IMR-90 (cell line): Measurements from ENCODE around the gene STX18. TPM values are rescaled to one million over a fixed set of nuclear protein-coding genes. Genes with fewer than 3 reads are reported as not detected.

Experiments used
- ATAC-seq: fragments of 200-7000 bp; cut with Tn5 transposase; 2 replicates; pipeline ENCODE4 v1.9.1; 2020; ENCODE audit warnings: low read depth, mild to moderate bottlenecking, moderate library complexity
- BruUV-seq: library from RNA; stranded (reverse); fragments of 400-500 nt; replicated peaks from 2 replicates; lab custom pipeline; 2021; lab: Mats Ljungman, UMichigan
- CTCF ChIA-PET: fragments of 300-600 bp; formaldehyde crosslinking; extraction: SDS; loops from one replicate; lab custom pipeline; 2021; ENCODE audit warnings: antibody characterized with exemption; lab: Yijun Ruan, JAX
- POLR2A ChIA-PET: fragments of 300-600 bp; sonication (Branson Sonifier 250); formaldehyde crosslinking; loops from one replicate; lab custom pipeline; 2022; ENCODE audit warnings: antibody characterized with exemption; ENCODE audit not compliant: unreplicated experiment; lab: Charles Lee
- DNase-seq: peaks from one replicate; pipeline ENCODE4 v3.0.0; 2013
- H2AFZ ChIP-seq: replicated peaks from 2 replicates; pipeline ENCODE3; 2013; ENCODE audit warnings: low read length, mild to moderate bottlenecking; ENCODE audit not compliant: poor library complexity
- H2AK5ac ChIP-seq: 2 replicates; pipeline ENCODE4 v1.6.1; 2013; ENCODE audit warnings: low read depth, low read length, inconsistent platforms
- H2AK9ac ChIP-seq: replicated peaks from 2 replicates; pipeline ENCODE3; 2013; ENCODE audit warnings: mild to moderate bottlenecking, low read depth, low read length, moderate library complexity; ENCODE audit not compliant: poor library complexity
- H2BK120ac ChIP-seq: 2 replicates; pipeline ENCODE4 v1.6.1; 2013; ENCODE audit warnings: low read depth, low read length, inconsistent platforms
- H2BK15ac ChIP-seq: 3 replicates; pipeline ENCODE4 v1.6.1; 2013; ENCODE audit warnings: low read depth, low read length, inconsistent platforms
- H2BK20ac ChIP-seq: 2 replicates; pipeline ENCODE4 v1.6.1; 2013; ENCODE audit warnings: low read depth, mild to moderate bottlenecking, inconsistent platforms, low read length, moderate library complexity
- H2BK5ac ChIP-seq: 2 replicates; pipeline ENCODE4 v1.6.1; 2013; ENCODE audit warnings: mild to moderate bottlenecking, low read depth, low read length, inconsistent platforms; ENCODE audit not compliant: poor library complexity, severe bottlenecking
- H3K14ac ChIP-seq: replicated peaks from 2 replicates; pipeline ENCODE4 v1.6.1; 2013; ENCODE audit warnings: low read depth, low read length, inconsistent platforms
- H3K18ac ChIP-seq: 2 replicates; pipeline ENCODE4 v1.6.1; 2013; ENCODE audit warnings: low read depth, low read length, control low read depth
- H3K23ac ChIP-seq: 2 replicates; pipeline ENCODE4 v1.6.1; 2013; ENCODE audit warnings: low read depth, low read length, inconsistent platforms
- H3K27ac ChIP-seq: 2 replicates; pipeline ENCODE4 v1.5.1; 2013; ENCODE audit warnings: mild to moderate bottlenecking, control low read depth, low read length; ENCODE audit not compliant: insufficient read depth
- H3K27me3 ChIP-seq: 2 replicates; pipeline ENCODE4 v1.6.1; 2013; ENCODE audit warnings: low read length; ENCODE audit not compliant: control insufficient read depth, insufficient read depth
- H3K36me3 ChIP-seq: 2 replicates; pipeline ENCODE4 v1.6.1; 2013; ENCODE audit warnings: low read length, mixed read lengths; ENCODE audit not compliant: control insufficient read depth, insufficient read depth
- H3K4ac ChIP-seq: 2 replicates; pipeline ENCODE4 v1.6.1; 2013; ENCODE audit warnings: low read depth, low read length, inconsistent platforms
- H3K4me1 ChIP-seq: 2 replicates; pipeline ENCODE4 v1.6.1; 2013; ENCODE audit warnings: low read length, mixed read lengths; ENCODE audit not compliant: control insufficient read depth, insufficient read depth
- H3K4me2 ChIP-seq: 2 replicates; pipeline ENCODE4 v1.6.1; 2013; ENCODE audit warnings: low read depth, mild to moderate bottlenecking, control low read depth, low read length, moderate library complexity
- H3K4me3 ChIP-seq: 2 replicates; pipeline ENCODE4 v1.5.1; 2013; ENCODE audit warnings: low read depth, mild to moderate bottlenecking, control low read depth, low read length, moderate library complexity; ENCODE audit not compliant: insufficient read depth
- H3K56ac ChIP-seq: 2 replicates; pipeline ENCODE4 v1.6.1; 2013; ENCODE audit warnings: low read length, inconsistent platforms; ENCODE audit not compliant: insufficient read depth; ENCODE audit errors: extremely low read depth
- H3K79me1 ChIP-seq, 2 experiments: 2 replicates each; pipeline ENCODE4 v1.6.1; 2013; ENCODE audit warnings: low read length in 2 of 2, inconsistent platforms in 1 of 2, low read depth in 1 of 2
- H3K9ac ChIP-seq: 2 replicates; pipeline ENCODE4 v1.6.1; 2013; ENCODE audit warnings: low read depth, low read length, control low read depth
- H3K9me1 ChIP-seq: 2 replicates; pipeline ENCODE4 v1.6.1; 2013; ENCODE audit warnings: low read length, inconsistent platforms; ENCODE audit not compliant: insufficient read depth
- H3K9me3 ChIP-seq: 2 replicates; pipeline ENCODE4 v1.6.1; 2013; ENCODE audit warnings: low read length; ENCODE audit not compliant: control insufficient read depth, insufficient read depth
- H4K20me1 ChIP-seq: 2 replicates; pipeline ENCODE4 v1.6.1; 2013; ENCODE audit warnings: low read length, inconsistent platforms; ENCODE audit not compliant: insufficient read depth
- H4K5ac ChIP-seq: 2 replicates; pipeline ENCODE4 v1.6.1; 2013; ENCODE audit warnings: mild to moderate bottlenecking, low read depth, low read length, control low read depth
- H4K8ac ChIP-seq, 2 experiments: 2 replicates each; pipeline ENCODE4 v1.6.1; 2013; ENCODE audit warnings: low read depth in 2 of 2, low read length in 2 of 2, control low read depth in 1 of 2, inconsistent platforms in 1 of 2
- H4K91ac ChIP-seq: 2 replicates; pipeline ENCODE4 v1.6.1; 2013; ENCODE audit warnings: low read depth, low read length, inconsistent platforms; ENCODE audit not compliant: insufficient read depth
- FOS ChIP-seq: fragments of 150-350 bp; IDR thresholded peaks from 2 replicates; pipeline ENCODE4 v1.6.1; 2016; ENCODE audit warnings: low read depth, low read length
- MAFK ChIP-seq: IDR thresholded peaks from 2 replicates; pipeline ENCODE4 v1.6.1; 2012; ENCODE audit warnings: low read depth, low read length, improper control_type of control experiment
- NFE2L2 ChIP-seq: fragments of 150-350 bp; IDR thresholded peaks from 2 replicates; pipeline ENCODE4 v1.6.1; 2016; ENCODE audit warnings: low read depth, mild to moderate bottlenecking, low read length
- WGBS, 2 experiments: methylation state at CpG; one replicate each; pipeline versions ENCODE4 v1.1.5 to v1.1.7; 2013; ENCODE audit warnings: missing lambda C conversion rate in 2 of 2; ENCODE audit not compliant: insufficient read length in 1 of 2; ENCODE audit errors: extremely low coverage in 2 of 2; 5-methylcytosine and 5-hydroxymethylcytosine counted together
- dilution Hi-C: fragments of 300-500 bp; cut with HindIII; formaldehyde crosslinking; loops from one replicate; pipeline ENCODE4 v1.14.3; 2018; ENCODE audit warnings: low sequenced_read_pairs; ENCODE audit not compliant: unreplicated experiment
- in situ Hi-C: fragments of 300-500 bp; cut with MboI; formaldehyde crosslinking; loops from 3 replicates; pipeline ENCODE4 v1.14.3; 2019; ENCODE audit warnings: low sequenced_read_pairs, inconsistent platforms, mixed read lengths
- intact Hi-C: fragments of 100-400 bp; cut with micrococcal nuclease; formaldehyde crosslinking; loops from 2 replicates; pipeline ENCODE4 v1.10.0; 2022
- polyA plus RNA-seq, 3 experiments: library from polyadenylated mRNA; depleted of rRNA; stranded (reverse); fragments of >200 nt; gene quantifications; 2 replicates each; pipeline ENCODE4 v1.2.3, GENCODE V29; 2012; ENCODE audit warnings: low replicate concordance in 1 of 3
- total RNA-seq: library from RNA; depleted of rRNA; stranded (reverse); fragments of >200 nt; gene quantifications from 2 replicates; pipeline ENCODE4 v1.2.3, GENCODE V29; 2012

The STX18 gene
- total and polyA plus RNA-seq, 2 of the 4 experiments (the other 2 are of a cell fraction): 20.1 to 23.4 TPM

DNA sequence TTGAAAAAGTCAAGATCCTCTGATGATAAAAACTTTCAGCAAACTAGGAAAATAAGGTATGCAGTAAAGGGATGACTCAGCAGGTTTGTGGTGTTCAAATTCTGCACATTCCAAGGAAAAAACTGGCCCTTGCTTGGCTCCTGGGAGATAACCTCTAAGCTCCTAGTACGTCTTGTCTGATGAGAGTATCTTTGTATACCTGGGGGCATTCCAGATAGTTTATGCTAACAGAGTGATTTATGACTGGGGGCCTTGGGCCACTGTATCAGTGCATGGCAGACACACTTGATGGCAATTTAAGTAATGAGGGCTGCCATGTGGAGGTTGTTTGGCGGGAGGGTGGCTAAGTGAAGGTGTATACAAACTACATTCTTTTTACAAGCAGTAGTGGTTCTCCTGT lies 98.0 kb downstream of the STX18 start:
- H2BK20ac ChIP-seq: peak overlapping the region; percentile 62; the same call in 1 of the 2 replicates
- H3K4me2 ChIP-seq: peak overlapping the region; percentile 49
- H3K9me1 ChIP-seq: 0 out of 2 replicates have a peak, but pooled peaks cover 3% of the 10 kb centered on the region
- ATAC-seq (peak; percentile 56), DNase-seq (peak; percentile 65)
- H3K27ac ChIP-seq: peak overlapping the region; percentile 9; the same call in 1 of the 2 replicates
- no CpG with 5 or more reads among the region's 2 CpGs for WGBS, 2 experiments
- peak overlapping the region; percentile 56 for H2BK5ac ChIP-seq
- no peak overlapping the region for H4K91ac ChIP-seq
- in situ Hi-C loops (no loop called here), dilution Hi-C loops (no loop called here), intact Hi-C loops (no loop called here)
- no TSS peak for BruUV-seq
- no peak overlapping the region for H3K23ac ChIP-seq
- H2BK120ac ChIP-seq: peak overlapping the region; percentile 65; the same call in 1 of the 2 replicates
- H3K4ac ChIP-seq: peak overlapping the region; percentile 77
- H2AK9ac ChIP-seq: no peak overlapping the region
- H3K18ac ChIP-seq: no peak overlapping the region
- CTCF ChIA-PET: interaction anchor here (1.4 kb wide), 1 partner anchor 13 kb away, joined by 4 read pairs; no protein-coding TSS in a partner anchor
- peaks cover 13% of the 10 kb centered on the region for H3K4me1 ChIP-seq
- H2AK5ac ChIP-seq: no peak overlapping the region; the same call in 1 of the 2 replicates
- POLR2A ChIA-PET: interaction anchor here (0.7 kb wide), 1 partner anchor 179 kb away, joined by 3 read pairs; no protein-coding TSS in a partner anchor
- H3K14ac ChIP-seq: no peak overlapping the region
- H2BK15ac ChIP-seq: peak overlapping the region; percentile 18; the same call in 1 of the 3 replicates
- no peak for TF ChIP-seq FOS
- peak; percentile 99 for TF ChIP-seq NFE2L2
- peak; percentile 99 for TF ChIP-seq MAFK
- no peaks in the 10 kb centered on the region for H3K27me3 ChIP-seq
- H3K9me3 ChIP-seq: no peaks in the 10 kb centered on the region
- no peak overlapping the region for H3K9ac ChIP-seq
- no peaks in the 10 kb centered on the region for H3K36me3 ChIP-seq
- H3K79me1 ChIP-seq: peaks cover 0 to 21% of the 10 kb centered on the region in 2 experiments; a peak in 1 of 4 replicates
- no peaks in the 10 kb centered on the region for H4K20me1 ChIP-seq
- H4K5ac ChIP-seq: no peak overlapping the region; the same call in 1 of the 2 replicates
- no peak overlapping the region for H3K4me3 ChIP-seq
- H2AFZ ChIP-seq: no peak overlapping the region
- H4K8ac ChIP-seq: peak overlapping the region in 1 of 2 experiments; percentile 56; a peak in 2 of 4 replicates
- no peak overlapping the region for H3K56ac ChIP-seq
